H9 (cell line): ENCODE measurements around the gene MSANTD2. TPM values are rescaled to one million over a fixed set of nuclear protein-coding genes. Genes with fewer than 3 reads are reported as not detected.

Experiments
- DNase-seq: peaks from one replicate; pipeline ENCODE4 v3.0.0-alpha.2; 2017
- H2AFZ ChIP-seq: one replicate; pipeline ENCODE4 v1.6.1; 2013; ENCODE audit warnings: mild to moderate bottlenecking, low read length, control low read depth, moderate library complexity
- H2AK5ac ChIP-seq: 2 replicates; pipeline ENCODE4 v1.6.1; 2013; ENCODE audit warnings: low read length, control low read depth, mixed read lengths; ENCODE audit not compliant: insufficient read length
- H2BK120ac ChIP-seq: one replicate; pipeline ENCODE4 v1.6.1; 2013; ENCODE audit warnings: low read depth, mild to moderate bottlenecking, low read length, control low read depth, inconsistent platforms; ENCODE audit not compliant: poor library complexity, severe bottlenecking
- H2BK12ac ChIP-seq: 2 replicates; pipeline ENCODE4 v1.6.1; 2013; ENCODE audit warnings: low read length, control low read depth, mixed read lengths, low read depth; ENCODE audit not compliant: insufficient read length
- H2BK15ac ChIP-seq: 2 replicates; pipeline ENCODE4 v1.6.1; 2013; ENCODE audit warnings: low read depth, low read length, control low read depth
- H2BK20ac ChIP-seq: one replicate; pipeline ENCODE4 v1.6.1; 2013; ENCODE audit warnings: low read depth, mild to moderate bottlenecking, low read length, control low read depth, inconsistent platforms; ENCODE audit not compliant: poor library complexity, severe bottlenecking
- H2BK5ac ChIP-seq: 2 replicates; pipeline ENCODE4 v1.6.1; 2013; ENCODE audit warnings: low read length, control low read depth, mixed read lengths; ENCODE audit not compliant: insufficient read length
- H3K14ac ChIP-seq: 2 replicates; pipeline ENCODE4 v1.6.1; 2013; ENCODE audit warnings: low read length, control low read depth; ENCODE audit not compliant: insufficient read depth
- H3K18ac ChIP-seq: 2 replicates; pipeline ENCODE4 v1.6.1; 2013; ENCODE audit warnings: low read depth, mild to moderate bottlenecking, mixed read lengths, low read length, control low read depth; ENCODE audit not compliant: insufficient read length
- H3K23ac ChIP-seq: 2 replicates; pipeline ENCODE4 v1.6.1; 2013; ENCODE audit warnings: low read length, control low read depth, mixed read lengths, low read depth; ENCODE audit not compliant: insufficient read length
- H3K23me2 ChIP-seq: 2 replicates; pipeline ENCODE4 v1.6.1; 2013; ENCODE audit warnings: low read depth, mild to moderate bottlenecking, mixed read lengths, low read length, control low read depth; ENCODE audit not compliant: insufficient read length, poor library complexity, severe bottlenecking
- H3K27ac ChIP-seq: 2 replicates; pipeline ENCODE4 v1.5.1; 2013; ENCODE audit warnings: low read length, control low read depth, mixed read lengths, low read depth; ENCODE audit not compliant: insufficient read length
- H3K27me3 ChIP-seq: 2 replicates; pipeline ENCODE4 v1.6.1; 2013; ENCODE audit warnings: low read length, control low read depth, inconsistent platforms; ENCODE audit not compliant: insufficient read depth
- H3K4ac ChIP-seq: 2 replicates; pipeline ENCODE4 v1.6.1; 2013; ENCODE audit warnings: low read depth, mild to moderate bottlenecking, control low read depth, inconsistent platforms, low read length, moderate library complexity
- H3K4me1 ChIP-seq: 2 replicates; pipeline ENCODE4 v1.6.1; 2013; ENCODE audit warnings: low read length, control low read depth, inconsistent platforms; ENCODE audit not compliant: insufficient read depth
- H3K4me2 ChIP-seq: 2 replicates; pipeline ENCODE4 v1.6.1; 2013; ENCODE audit warnings: low read length, control low read depth, mixed read lengths; ENCODE audit not compliant: insufficient read length, insufficient read depth
- H3K56ac ChIP-seq: 2 replicates; pipeline ENCODE4 v1.6.1; 2013; ENCODE audit warnings: low read depth, mild to moderate bottlenecking, mixed read lengths, low read length, control low read depth; ENCODE audit not compliant: insufficient read length
- H3K79me1 ChIP-seq: 2 replicates; pipeline ENCODE4 v1.6.1; 2013; ENCODE audit warnings: low read depth, mild to moderate bottlenecking, moderate library complexity, low read length, control low read depth, inconsistent platforms; ENCODE audit not compliant: insufficient read depth, poor library complexity, severe bottlenecking
- H3K79me2 ChIP-seq: 2 replicates; pipeline ENCODE4 v1.6.1; 2013; ENCODE audit warnings: low read length, control low read depth, inconsistent platforms; ENCODE audit not compliant: insufficient read depth
- H3K9ac ChIP-seq: 2 replicates; pipeline ENCODE4 v1.6.1; 2013; ENCODE audit warnings: low read length, control low read depth, mixed read lengths; ENCODE audit not compliant: insufficient read length; ENCODE audit errors: extremely low read depth
- H3K9me3 ChIP-seq: one replicate; pipeline ENCODE4 v1.6.1; 2013; ENCODE audit warnings: low read depth, low read length, inconsistent platforms; ENCODE audit not compliant: control insufficient read depth
- H3T11ph ChIP-seq: one replicate; pipeline ENCODE4 v1.6.1; 2013; ENCODE audit warnings: mild to moderate bottlenecking, low read length, control low read depth, inconsistent platforms
- H4K20me1 ChIP-seq: one replicate; pipeline ENCODE4 v1.6.1; 2013; ENCODE audit not compliant: control insufficient read depth, insufficient read length, insufficient read depth
- H4K5ac ChIP-seq: 2 replicates; pipeline ENCODE4 v1.6.1; 2013; ENCODE audit warnings: low read depth, mild to moderate bottlenecking, mixed read lengths, low read length, control low read depth; ENCODE audit not compliant: insufficient read length
- H4K8ac ChIP-seq: replicated peaks from 2 replicates; pipeline ENCODE4 v1.6.1; 2013; ENCODE audit warnings: low read length, control low read depth, mixed read lengths, low read depth; ENCODE audit not compliant: insufficient read length
- H4K91ac ChIP-seq: 2 replicates; pipeline ENCODE4 v1.6.1; 2013; ENCODE audit warnings: low read depth, mild to moderate bottlenecking, moderate library complexity, mixed read lengths, low read length, control low read depth; ENCODE audit not compliant: insufficient read length
- H3K27ac Mint-ChIP-seq, 3 experiments: 2 replicates in 2 of 3; 3 replicates in 1 of 3; pipeline ENCODE4 v1.8.0; 2020 to 2021; ENCODE audit warnings: mixed read lengths in 3 of 3, mild to moderate bottlenecking in 1 of 3, moderate library complexity in 1 of 3
- H3K27me3 Mint-ChIP-seq: 2 replicates; pipeline ENCODE4 v1.8.0; 2021; ENCODE audit warnings: low read depth, mild to moderate bottlenecking, moderate library complexity, mixed read lengths
- H3K36me3 Mint-ChIP-seq, 3 experiments: 2 replicates in 2 of 3; 3 replicates in 1 of 3; pipeline ENCODE4 v1.8.0; 2020 to 2021; ENCODE audit warnings: low read depth in 3 of 3, mixed read lengths in 3 of 3; ENCODE audit not compliant: insufficient read depth in 1 of 3
- H3K4me1 Mint-ChIP-seq, 2 experiments: 2 replicates each; pipeline ENCODE4 v1.8.0; 2020; ENCODE audit warnings: mixed read lengths in 2 of 2
- H3K4me3 Mint-ChIP-seq, 2 experiments: 2 replicates in 1 of 2; 3 replicates in 1 of 2; pipeline ENCODE4 v1.8.0; 2020 to 2021; ENCODE audit warnings: mild to moderate bottlenecking in 2 of 2, mixed read lengths in 2 of 2, moderate library complexity in 1 of 2
- H3K9me3 Mint-ChIP-seq, 2 experiments: 2 replicates in 1 of 2; 3 replicates in 1 of 2; pipeline ENCODE4 v1.8.0; 2020; ENCODE audit warnings: mild to moderate bottlenecking in 2 of 2, mixed read lengths in 2 of 2, moderate library complexity in 1 of 2
- WGBS: extraction: QIAGEN DNeasy Blood & Tissue Kit; methylation state at CpG from one replicate; pipeline ENCODE4 v1.1.7; 2013; ENCODE audit warnings: missing lambda C conversion rate, low lambda C conversion rate, mixed read lengths; ENCODE audit not compliant: insufficient read length; ENCODE audit errors: extremely low coverage; 5-methylcytosine and 5-hydroxymethylcytosine counted together
- total RNA-seq: library from RNA; stranded (reverse); gene quantifications from 2 replicates; pipeline ENCODE4 v1.2.1, GENCODE V29; 2021
- TF ChIP-seq, protein P1 (sequence below): fragments of 200-600 bp; sonication (generic); conservative IDR thresholded peaks from 3 replicates; pipeline ENCODE4 v1.8.0; 2021; ENCODE audit warnings: antibody characterized with exemption, mild to moderate bottlenecking

The MSANTD2 gene
- total RNA-seq, 1 experiment from 2014 or later = 18.1 TPM

GRCh38 chr11:124717421-124717785 is 82.8 kb downstream of the MSANTD2 start:
- Histone ChIP-seq H3K23ac (no peak overlapping the region), H3K56ac (no peak overlapping the region), H3K4ac (no peak overlapping the region), H3K9ac (no peak overlapping the region), H3T11ph (no peak overlapping the region), H3K4me2 (peak overlapping the region; percentile 86), H3K4me1 (peaks cover 6% of the 10 kb centered on the region), H3K14ac (no peak overlapping the region), H3K18ac (no peak overlapping the region), H2BK5ac (no peak overlapping the region), H3K23me2 (peaks cover 9% of the 10 kb centered on the region), H2BK120ac (no peak overlapping the region), H4K20me1 (no peaks in the 10 kb centered on the region), H3K79me1 (no peaks in the 10 kb centered on the region), H4K5ac (no peak overlapping the region), H3K27ac (no peak overlapping the region), H2BK12ac (no peak overlapping the region), H4K91ac (no peak overlapping the region), H2BK20ac (no peak overlapping the region), H2AK5ac (no peak overlapping the region), H2AFZ (no peak overlapping the region), H3K79me2 (no peaks in the 10 kb centered on the region), H2BK15ac (no peak overlapping the region), H4K8ac (no peak overlapping the region), H3K27me3 (peaks cover 49% of the 10 kb centered on the region), H3K9me3 (no peaks in the 10 kb centered on the region)
- H3K27ac Mint-ChIP-seq = no peak overlapping the region
- no peak for DNase-seq
- peaks cover 23 to 27% of the 10 kb centered on the region in 2 experiments for H3K4me1 Mint-ChIP-seq
- no peaks in the 10 kb centered on the region for H3K36me3 Mint-ChIP-seq
- H3K4me3 Mint-ChIP-seq = peak overlapping the region; percentile 66 to 86
- WGBS = no CpG with 5 or more reads among the region's 7 CpGs
- H3K27me3 Mint-ChIP-seq = peaks cover 83% of the 10 kb centered on the region
- H3K9me3 Mint-ChIP-seq = no peaks in the 10 kb centered on the region
- TF ChIP-seq, protein P1, sequence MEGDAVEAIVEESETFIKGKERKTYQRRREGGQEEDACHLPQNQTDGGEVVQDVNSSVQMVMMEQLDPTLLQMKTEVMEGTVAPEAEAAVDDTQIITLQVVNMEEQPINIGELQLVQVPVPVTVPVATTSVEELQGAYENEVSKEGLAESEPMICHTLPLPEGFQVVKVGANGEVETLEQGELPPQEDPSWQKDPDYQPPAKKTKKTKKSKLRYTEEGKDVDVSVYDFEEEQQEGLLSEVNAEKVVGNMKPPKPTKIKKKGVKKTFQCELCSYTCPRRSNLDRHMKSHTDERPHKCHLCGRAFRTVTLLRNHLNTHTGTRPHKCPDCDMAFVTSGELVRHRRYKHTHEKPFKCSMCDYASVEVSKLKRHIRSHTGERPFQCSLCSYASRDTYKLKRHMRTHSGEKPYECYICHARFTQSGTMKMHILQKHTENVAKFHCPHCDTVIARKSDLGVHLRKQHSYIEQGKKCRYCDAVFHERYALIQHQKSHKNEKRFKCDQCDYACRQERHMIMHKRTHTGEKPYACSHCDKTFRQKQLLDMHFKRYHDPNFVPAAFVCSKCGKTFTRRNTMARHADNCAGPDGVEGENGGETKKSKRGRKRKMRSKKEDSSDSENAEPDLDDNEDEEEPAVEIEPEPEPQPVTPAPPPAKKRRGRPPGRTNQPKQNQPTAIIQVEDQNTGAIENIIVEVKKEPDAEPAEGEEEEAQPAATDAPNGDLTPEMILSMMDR = no peak
